Measurements from ENCODE around the gene CXCL17.

- TF ChIP-seq POLR2A (IDR thresholded peaks at IDR 0.05): no peak
- no peak for TF ChIP-seq CTCF (IDR thresholded peaks at IDR 0.05)
Measured at GRCh38 chr19:42455086-42455485, 12.3 kb upstream of the CXCL17 start.
